Vagina (tissue), 2 donors: Measurements from ENCODE around the gene AGK.

Source experiments
- CTCF ChIP-seq, 3 experiments: fragments of 450-650 bp in 2 of 3; fragments of 200-600 bp in 1 of 3; sonication (generic) in 1 of 3; IDR thresholded peaks; one replicate each; pipeline ENCODE4 v1.5.1; 2017 to 2019; ENCODE audit warnings: antibody characterized with exemption in 3 of 3, mild to moderate bottlenecking in 2 of 3, moderate library complexity in 2 of 3
- POLR2A ChIP-seq, 2 donors: fragments of 450-650 bp; IDR thresholded peaks; one replicate each; pipeline ENCODE4 v1.6.1; 2017; ENCODE audit warnings: antibody characterized with exemption in 2 of 2, mild to moderate bottlenecking in 2 of 2, moderate library complexity in 2 of 2
- POLR2AphosphoS5 ChIP-seq, 2 donors: sonication (generic); formaldehyde crosslinking; IDR thresholded peaks; one replicate each; pipeline ENCODE4 v1.9.0; 2017; ENCODE audit warnings: antibody characterized with exemption in 2 of 2, mild to moderate bottlenecking in 2 of 2, low read depth in 1 of 2; ENCODE audit not compliant: insufficient read depth in 1 of 2

- TF ChIP-seq POLR2A (IDR thresholded peaks at IDR 0.05) (no peak), POLR2AphosphoS5 (IDR thresholded peaks at IDR 0.05; ENCODE audit: insufficient read depth in 1 of 2, low read depth in 1 of 2) (no peak), CTCF (IDR thresholded peaks at IDR 0.05) (no peak)
Measured at GRCh38 chr7:141649137-141649864, 98.1 kb downstream of the AGK start.
